ENCODE results near the gene GOLGB1.
"Not testable (repeated sequence)": the region's sequence is repeated elsewhere in the genome, so short reads cannot be mapped to it uniquely, and the experiment has no call there.

GOLGB1 gene

GRCh38 chr3:121743106-121743505, 6.4 kb downstream of the GOLGB1 start:
- DNase-seq, result not testable (repeated sequence)

GRCh38 chr3:121740896-121741295, 8.6 kb downstream of the GOLGB1 start:
- no peak for DNase-seq

GRCh38 chr3:121739902-121740301, 9.6 kb downstream of the GOLGB1 start:
- no peak for DNase-seq

GRCh38 chr3:121737644-121738043, 11.9 kb downstream of the GOLGB1 start:
- DNase-seq, result no peak

- no peak for DNase-seq
Observed at GRCh38 chr3:121736112-121736511, 13.4 kb downstream of the GOLGB1 start.

- DNase-seq, result no peak
Observed at GRCh38 chr3:121735047-121735696, 14.4 kb downstream of the GOLGB1 start.

- no peak for DNase-seq
Observed at GRCh38 chr3:121730940-121731687, 18.4 kb downstream of the GOLGB1 start.

GRCh38 chr3:121724130-121724529, 25.4 kb downstream of the GOLGB1 start:
- no peak for DNase-seq

- no peak for DNase-seq
Observed at GRCh38 chr3:121723485-121723884, 26.1 kb downstream of the GOLGB1 start.

GRCh38 chr3:121722411-121722810, 27.1 kb downstream of the GOLGB1 start:
- DNase-seq, result no peak

GRCh38 chr3:121720163-121720562, 29.4 kb downstream of the GOLGB1 start:
- DNase-seq, result no peak

GRCh38 chr3:121719423-121719822, 30.1 kb downstream of the GOLGB1 start:
- DNase-seq, result no peak

- no peak for DNase-seq
Observed at GRCh38 chr3:121718205-121718846, 31.2 kb downstream of the GOLGB1 start.

- DNase-seq, result no peak
Observed at GRCh38 chr3:121710347-121710746, 39.2 kb downstream of the GOLGB1 start.

- DNase-seq, result no peak
Observed at GRCh38 chr3:121707531-121708273, 41.8 kb downstream of the GOLGB1 start.

GRCh38 chr3:121705541-121705940, 44.0 kb downstream of the GOLGB1 start:
- DNase-seq, result no peak

- no peak for DNase-seq
Observed at GRCh38 chr3:121703973-121704372, 45.6 kb downstream of the GOLGB1 start.

GRCh38 chr3:121698901-121699300, 50.6 kb downstream of the GOLGB1 start:
- DNase-seq, result no peak

- DNase-seq, result no peak
Observed at GRCh38 chr3:121698476-121698875, 51.1 kb downstream of the GOLGB1 start.

GRCh38 chr3:121696186-121696585, 53.4 kb downstream of the GOLGB1 start:
- no peak for DNase-seq

- DNase-seq, result no peak
Observed at GRCh38 chr3:121692010-121692699, 57.4 kb downstream of the GOLGB1 start.

GRCh38 chr3:121690777-121691405, 58.6 kb downstream of the GOLGB1 start:
- DNase-seq, result no peak
